HEK293 (cell line): ENCODE measurements around the gene RPL22.

Source experiments
- CTCF ChIA-PET: fragments of 350-600 bp; formaldehyde crosslinking; extraction: SDS; loops from one replicate; lab custom pipeline; 2021; ENCODE audit warnings: antibody characterized with exemption; lab: Yijun Ruan, JAX
- POLR2A ChIA-PET: fragments of 300-600 bp; formaldehyde crosslinking; extraction: SDS; loops from one replicate; lab custom pipeline; 2020; ENCODE audit warnings: antibody characterized with exemption, inconsistent platforms; lab: Yijun Ruan, JAX
- H3K27ac ChIP-seq: fragments of 200-500 bp; sonication (Bioruptor generic); 2 replicates; pipeline ENCODE4 v1.5.1; 2014; ENCODE audit warnings: low read depth, low read length, control low read depth, inconsistent platforms; ENCODE audit errors: extremely low read depth
- H3K36me3 ChIP-seq, 2 experiments: fragments of 200-500 bp in 1 of 2; sonication (Bioruptor generic) in 1 of 2; 1 replicate in 1 of 2; 2 replicates in 1 of 2; pipeline ENCODE4 v1.5.1; 2014 to 2017; ENCODE audit warnings: inconsistent platforms in 2 of 2, low read length in 2 of 2; ENCODE audit not compliant: control insufficient read depth in 2 of 2, insufficient read depth in 1 of 2
- H3K4me1 ChIP-seq: fragments of 200-500 bp; sonication (Bioruptor generic); 2 replicates; pipeline ENCODE4 v1.5.1; 2014; ENCODE audit warnings: mild to moderate bottlenecking, low read length, inconsistent platforms; ENCODE audit not compliant: control insufficient read depth, insufficient read depth
- H3K4me3 ChIP-seq: 2 replicates; pipeline ENCODE4 v1.5.1; 2011; ENCODE audit warnings: low read depth, mild to moderate bottlenecking, control low read depth, low read length, moderate library complexity
- H3K9me3 ChIP-seq: fragments of 200-500 bp; sonication (Bioruptor generic); 2 replicates; pipeline ENCODE4 v1.5.1; 2014; ENCODE audit warnings: low read depth, low read length, inconsistent platforms; ENCODE audit not compliant: control insufficient read depth, insufficient read depth
- EGR2 ChIP-seq: fragments of 450-650 bp; formaldehyde crosslinking; IDR thresholded peaks from 2 replicates; pipeline ENCODE4 v1.5.1; 2016; ENCODE audit warnings: low read depth, missing biosample characterization, missing genetic modification characterization
- HIC1 ChIP-seq: fragments of 450-650 bp; formaldehyde crosslinking; IDR thresholded peaks from 2 replicates; pipeline ENCODE4 v1.5.1; 2016; ENCODE audit warnings: missing biosample characterization, missing genetic modification characterization
- HOXA7 ChIP-seq: sonication (generic); formaldehyde crosslinking; IDR thresholded peaks from 2 replicates; pipeline ENCODE4 v1.8.1; 2022; ENCODE audit warnings: missing genetic modification reagents, borderline replicate concordance
- SETDB1 ChIP-seq: IDR thresholded peaks from one replicate; pipeline ENCODE4 v1.6.1; 2017; ENCODE audit warnings: mild to moderate bottlenecking, low read length, moderate library complexity, mixed read lengths; ENCODE audit not compliant: insufficient read length
- WT1 ChIP-seq: fragments of 450-650 bp; formaldehyde crosslinking; IDR thresholded peaks from 2 replicates; pipeline ENCODE4 v1.5.1; 2016; ENCODE audit warnings: missing biosample characterization, missing genetic modification characterization
- YY1 ChIP-seq: fragments of 450-650 bp; formaldehyde crosslinking; IDR thresholded peaks from 2 replicates; pipeline ENCODE4 v1.5.1; 2018; ENCODE audit warnings: missing biosample characterization, missing genetic modification characterization
- ZBTB10 ChIP-seq: fragments of 450-650 bp; formaldehyde crosslinking; IDR thresholded peaks from 2 replicates; pipeline ENCODE4 v1.5.1; 2016; ENCODE audit warnings: missing biosample characterization, missing genetic modification characterization
- ZBTB6 ChIP-seq: fragments of 450-650 bp; formaldehyde crosslinking; IDR thresholded peaks from 2 replicates; pipeline ENCODE4 v1.5.1; 2017; ENCODE audit warnings: missing biosample characterization, missing genetic modification characterization
- ZFHX2 ChIP-seq: fragments of 450-650 bp; formaldehyde crosslinking; conservative IDR thresholded peaks from 2 replicates; pipeline ENCODE4 v1.5.1; 2016; ENCODE audit warnings: missing biosample characterization, missing genetic modification characterization
- ZFP37 ChIP-seq: fragments of 450-650 bp; formaldehyde crosslinking; IDR thresholded peaks from 2 replicates; pipeline ENCODE4 v1.5.1; 2016; ENCODE audit warnings: missing biosample characterization, missing genetic modification characterization
- ZFP69B ChIP-seq: fragments of 450-650 bp; formaldehyde crosslinking; IDR thresholded peaks from 2 replicates; pipeline ENCODE4 v1.5.1; 2016; ENCODE audit warnings: missing biosample characterization, missing genetic modification characterization
- ZNF121 ChIP-seq: fragments of 450-650 bp; formaldehyde crosslinking; IDR thresholded peaks from 2 replicates; pipeline ENCODE4 v1.5.1; 2016; ENCODE audit warnings: missing biosample characterization, missing genetic modification characterization
- ZNF133 ChIP-seq: fragments of 450-650 bp; formaldehyde crosslinking; IDR thresholded peaks from 2 replicates; pipeline ENCODE4 v1.5.1; 2016; ENCODE audit warnings: missing biosample characterization, missing genetic modification characterization
- ZNF148 ChIP-seq: fragments of 450-650 bp; formaldehyde crosslinking; IDR thresholded peaks from 2 replicates; pipeline ENCODE4 v1.5.0; 2017; ENCODE audit warnings: missing biosample characterization, missing genetic modification characterization, borderline replicate concordance
- ZNF433 ChIP-seq: fragments of 450-650 bp; formaldehyde crosslinking; IDR thresholded peaks from 2 replicates; pipeline ENCODE4 v1.5.1; 2016; ENCODE audit warnings: missing biosample characterization, missing genetic modification characterization, low read depth
- ZNF513 ChIP-seq: fragments of 450-650 bp; IDR thresholded peaks from 2 replicates; pipeline ENCODE4 v1.5.1; 2018; ENCODE audit warnings: missing biosample characterization, missing genetic modification characterization
- ZNF585B ChIP-seq: fragments of 450-650 bp; formaldehyde crosslinking; IDR thresholded peaks from 2 replicates; pipeline ENCODE4 v1.5.1; 2016; ENCODE audit warnings: missing biosample characterization, missing genetic modification characterization
- ZNF596 ChIP-seq: fragments of 450-650 bp; IDR thresholded peaks from 2 replicates; pipeline ENCODE4 v1.5.0; 2018; ENCODE audit warnings: missing biosample characterization, mild to moderate bottlenecking, missing genetic modification characterization, moderate library complexity
- ZNF600 ChIP-seq: fragments of 450-650 bp; formaldehyde crosslinking; IDR thresholded peaks from 2 replicates; pipeline ENCODE4 v1.5.1; 2016; ENCODE audit warnings: missing biosample characterization, missing genetic modification characterization
- ZNF623 ChIP-seq: fragments of 450-650 bp; formaldehyde crosslinking; IDR thresholded peaks from 2 replicates; pipeline ENCODE4 v1.5.1; 2016; ENCODE audit warnings: missing biosample characterization, missing genetic modification characterization

RPL22 gene

GRCh38 chr1:6207921-6208320, 8.5 kb upstream of the RPL22 start:
- H3K4me1 ChIP-seq = no peaks in the 10 kb centered on the region
- no peak overlapping the region for H3K4me3 ChIP-seq
- no peaks in the 10 kb centered on the region for H3K9me3 ChIP-seq
- peak; percentile 74 for TF ChIP-seq ZNF600
- no peak for TF ChIP-seq ZBTB6
- TF ChIP-seq ZFP37 (tag by site-specific recombination) = no peak
- TF ChIP-seq ZNF623 = no peak
- TF ChIP-seq, all 188 proteins: peak for 1
- CTCF ChIA-PET = interaction anchor here (1.6 kb wide), 1 partner anchor 30 kb away, joined by 3 read pairs; no protein-coding TSS in a partner anchor
- Histone ChIP-seq H3K36me3 (peaks cover 0 to 33% of the 10 kb centered on the region in 2 experiments; a peak in 1 of 3 replicates), H3K27ac (no peak overlapping the region)
- POLR2A ChIA-PET = interaction anchor here (1.5 kb wide), 1 partner anchor 14 kb away, joined by 3 read pairs; no protein-coding TSS in a partner anchor

- ChIA-PET CTCF (interaction anchor here (1.0 to 2.8 kb wide), 4 partner anchors 18 to 156 kb away, joined by 3 to 18 read pairs (median 8); no protein-coding TSS in a partner anchor), POLR2A (interaction anchor here (0.7 to 1.5 kb wide), 6 partner anchors 11 to 124 kb away, joined by 3 to 4 read pairs (median 4); no protein-coding TSS in a partner anchor)
- Histone ChIP-seq H3K4me1 (no peaks in the 10 kb centered on the region), H3K9me3 (no peaks in the 10 kb centered on the region), H3K4me3 (no peak overlapping the region), H3K36me3 (peaks cover 0 to 27% of the 10 kb centered on the region in 2 experiments; a peak in 1 of 3 replicates), H3K27ac (no peak overlapping the region)
- TF ChIP-seq ZFP69B (tag by site-specific recombination) = no peak
- TF ChIP-seq ZNF148 (tag by site-specific recombination) = no peak
- no peak for TF ChIP-seq ZNF513 (tag by site-specific recombination)
- no peak for TF ChIP-seq YY1 (tag by site-specific recombination)
- no peak for TF ChIP-seq WT1 (tag by site-specific recombination)
Observed at GRCh38 chr1:6207075-6207885, 7.9 kb upstream of the RPL22 start.

- Histone ChIP-seq H3K9me3 (no peaks in the 10 kb centered on the region), H3K4me3 (peak overlapping the region; percentile 63), H3K27ac (no peak overlapping the region), H3K4me1 (no peaks in the 10 kb centered on the region), H3K36me3 (peaks cover 0 to 19% of the 10 kb centered on the region in 2 experiments; a peak in 1 of 3 replicates)
- ChIA-PET CTCF (interaction anchor here (0.6 to 2.8 kb wide), 7 partner anchors 18 to 194 kb away, joined by 3 to 18 read pairs (median 3); no protein-coding TSS in a partner anchor), POLR2A (interaction anchor here (0.7 to 1.6 kb wide), 11 partner anchors 12 to 187 kb away, joined by 3 to 14 read pairs (median 4); partner anchors contain the start of genes ACOT7 and ICMT)
- TF ChIP-seq ZFHX2 = no peak
- no peak for TF ChIP-seq SETDB1
- TF ChIP-seq EGR2 (tag by site-specific recombination) = no peak
- TF ChIP-seq ZNF585B = no peak
- TF ChIP-seq HIC1 (tag by site-specific recombination) = no peak
- TF ChIP-seq ZNF596 (tag by site-specific recombination) = no peak
- no peak for TF ChIP-seq ZNF133 (tag by site-specific recombination)
- no peak for TF ChIP-seq ZNF433 (tag by site-specific recombination)
- no peak for TF ChIP-seq HOXA7
- TF ChIP-seq ZNF121 (tag by site-specific recombination) = no peak
- no peak for TF ChIP-seq ZBTB10 (tag by site-specific recombination)
Observed at GRCh38 chr1:6206520-6206855, 7.1 kb upstream of the RPL22 start.
